Measurements from ENCODE around the gene C1S. TPM values are rescaled to one million over a fixed set of nuclear protein-coding genes. Genes with fewer than 3 reads are reported as not detected.

Gene C1S
- total and polyA plus RNA-seq, 2 donors (not counting 1 experiment from before 2014, with no cell fraction given), result 0.21 to 0.64 TPM

DNA sequence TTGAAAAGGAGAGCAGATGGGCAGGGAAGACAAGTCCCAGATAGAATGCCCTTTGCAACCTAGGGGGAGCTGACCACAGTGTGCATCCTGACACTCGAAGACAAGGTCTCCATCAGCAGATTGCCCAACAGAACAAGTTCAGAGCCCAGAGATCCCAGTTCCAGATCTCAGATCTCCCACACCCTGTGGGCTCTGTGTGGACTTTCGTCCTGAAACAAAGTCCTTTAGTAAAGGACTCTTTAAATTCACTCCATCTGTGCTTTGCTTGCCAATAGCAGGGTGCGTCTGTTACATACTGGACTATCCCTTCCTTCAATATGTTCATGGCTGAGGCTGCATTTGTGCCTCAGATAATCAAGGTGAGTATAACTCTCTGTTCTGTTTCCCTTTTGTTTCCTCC lies 57.2 kb downstream of the C1S start:
- ChIA-PET POLR2A (no interaction called here), CTCF (interaction anchor here (0.6 kb wide), 1 partner anchor 26 kb away, joined by 3 read pairs; no protein-coding TSS in a partner anchor)
- TF ChIP-seq EZH2 (IDR thresholded peaks at IDR 0.05; ENCODE audit: borderline replicate concordance, insufficient read depth, low read depth, low read length, poor library complexity, severe bottlenecking), result no peak
- TF ChIP-seq, protein P1, sequence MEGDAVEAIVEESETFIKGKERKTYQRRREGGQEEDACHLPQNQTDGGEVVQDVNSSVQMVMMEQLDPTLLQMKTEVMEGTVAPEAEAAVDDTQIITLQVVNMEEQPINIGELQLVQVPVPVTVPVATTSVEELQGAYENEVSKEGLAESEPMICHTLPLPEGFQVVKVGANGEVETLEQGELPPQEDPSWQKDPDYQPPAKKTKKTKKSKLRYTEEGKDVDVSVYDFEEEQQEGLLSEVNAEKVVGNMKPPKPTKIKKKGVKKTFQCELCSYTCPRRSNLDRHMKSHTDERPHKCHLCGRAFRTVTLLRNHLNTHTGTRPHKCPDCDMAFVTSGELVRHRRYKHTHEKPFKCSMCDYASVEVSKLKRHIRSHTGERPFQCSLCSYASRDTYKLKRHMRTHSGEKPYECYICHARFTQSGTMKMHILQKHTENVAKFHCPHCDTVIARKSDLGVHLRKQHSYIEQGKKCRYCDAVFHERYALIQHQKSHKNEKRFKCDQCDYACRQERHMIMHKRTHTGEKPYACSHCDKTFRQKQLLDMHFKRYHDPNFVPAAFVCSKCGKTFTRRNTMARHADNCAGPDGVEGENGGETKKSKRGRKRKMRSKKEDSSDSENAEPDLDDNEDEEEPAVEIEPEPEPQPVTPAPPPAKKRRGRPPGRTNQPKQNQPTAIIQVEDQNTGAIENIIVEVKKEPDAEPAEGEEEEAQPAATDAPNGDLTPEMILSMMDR (IDR thresholded peaks at IDR 0.05), result no peak
- no peaks in the 10 kb centered on the region for H3K9me3 ChIP-seq (ENCODE audit: control extremely low read depth in 1 of 3, control insufficient read depth in 2 of 3, insufficient read depth in 1 of 3, low read length in 2 of 3)
- no peak overlapping the region for H3K4me3 Mint-ChIP-seq
- ATAC-seq (ENCODE audit: low read depth), result no peak
- no peak overlapping the region for H3K27ac ChIP-seq (ENCODE audit: low read length in 2 of 2)
- no peak overlapping the region for H3K4me3 ChIP-seq (ENCODE audit: control extremely low read depth in 1 of 5, extremely low read depth in 1 of 5, insufficient read depth in 1 of 5, low read depth in 2 of 5, low read length in 4 of 5)
- H3K4me1 ChIP-seq (ENCODE audit: control insufficient read depth in 2 of 2, insufficient read depth in 2 of 2, low read length in 2 of 2), result peaks cover 0 to 2% of the 10 kb centered on the region in 2 donors
- intact Hi-C loops (cut with micrococcal nuclease), result no loop called here
- H3K27me3 ChIP-seq (replicated peaks in 1 of 4; ENCODE audit: control extremely low read depth in 1 of 4, control insufficient read depth in 3 of 4, insufficient read depth in 4 of 4, low read length in 3 of 4), result no peaks in the 10 kb centered on the region
- peaks cover 4% of the 10 kb centered on the region for H3K4me1 Mint-ChIP-seq
- H3K9ac ChIP-seq (ENCODE audit: low read length), result no peak overlapping the region
- H3K27me3 Mint-ChIP-seq, result no peaks in the 10 kb centered on the region
- H2AFZ ChIP-seq (ENCODE audit: insufficient read depth, low read depth, low read length, poor library complexity, severe bottlenecking), result no peak overlapping the region
- H4K20me1 ChIP-seq (ENCODE audit: control insufficient read depth, insufficient read depth, low read length, poor library complexity, severe bottlenecking), result peaks cover 8% of the 10 kb centered on the region
- no peak for DNase-seq
- no peaks in the 10 kb centered on the region for H3K9me3 Mint-ChIP-seq (ENCODE audit: insufficient read depth)
- 100% methylated on average over 2 of the region's 3 CpGs for WGBS (ENCODE audit: insufficient coverage)
- H3K36me3 ChIP-seq (replicated peaks in 1 of 2; ENCODE audit: control extremely low read depth in 1 of 2, control insufficient read depth in 1 of 2, extremely low read depth in 1 of 2, insufficient read depth in 2 of 2, low read length in 1 of 2), result peaks cover 0 to 30% of the 10 kb centered on the region in 2 experiments
- no peaks in the 10 kb centered on the region for H3K79me2 ChIP-seq (ENCODE audit: control insufficient read depth, insufficient read depth, low read length)
- no peak overlapping the region for H3K27ac Mint-ChIP-seq
- H3K4me2 ChIP-seq (replicated peaks; ENCODE audit: low read depth, low read length, poor library complexity, severe bottlenecking), result no peak overlapping the region

DNA sequence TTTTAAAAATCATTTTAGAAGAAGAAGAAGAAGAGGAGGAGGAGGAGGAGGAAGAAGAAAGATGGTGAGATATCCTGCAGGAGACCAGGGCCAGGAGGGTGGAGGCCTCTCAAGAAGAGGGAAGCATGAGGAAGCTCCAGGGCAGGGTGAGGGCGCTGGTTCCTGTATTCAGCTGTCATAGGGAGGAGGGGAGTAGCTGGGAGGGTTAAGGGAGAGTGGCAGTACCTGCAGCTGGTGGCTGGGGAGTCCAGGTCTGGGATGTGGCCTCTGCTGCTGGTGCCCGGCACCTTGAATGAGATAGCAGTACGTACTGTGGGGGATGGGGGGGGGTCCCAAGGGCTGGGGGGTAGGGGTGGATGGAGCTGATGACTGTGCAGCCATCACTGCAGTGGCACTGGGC lies 58.4 kb downstream of the C1S start:
- intact Hi-C loops (cut with micrococcal nuclease), result no loop called here
- H2AFZ ChIP-seq (ENCODE audit: insufficient read depth, low read depth, low read length, poor library complexity, severe bottlenecking), result no peak overlapping the region
- DNase-seq, result no peak
- H3K27ac ChIP-seq (ENCODE audit: low read length in 2 of 2), result no peak overlapping the region
- H3K9me3 ChIP-seq (ENCODE audit: control extremely low read depth in 1 of 3, control insufficient read depth in 2 of 3, insufficient read depth in 1 of 3, low read length in 2 of 3), result no peaks in the 10 kb centered on the region
- POLR2A ChIA-PET, result no interaction called here
- no peaks in the 10 kb centered on the region for H3K4me1 ChIP-seq (ENCODE audit: control insufficient read depth in 2 of 2, insufficient read depth in 2 of 2, low read length in 2 of 2)
- Mint-ChIP-seq H3K4me3 (no peak overlapping the region), H3K9me3 (ENCODE audit: insufficient read depth) (no peaks in the 10 kb centered on the region), H3K4me1 (no peaks in the 10 kb centered on the region), H3K27me3 (no peaks in the 10 kb centered on the region), H3K27ac (no peak overlapping the region)
- no peak overlapping the region for H3K9ac ChIP-seq (ENCODE audit: low read length)
- H3K79me2 ChIP-seq (ENCODE audit: control insufficient read depth, insufficient read depth, low read length), result no peaks in the 10 kb centered on the region
- no peak overlapping the region for H3K4me2 ChIP-seq (replicated peaks; ENCODE audit: low read depth, low read length, poor library complexity, severe bottlenecking)
- no peaks in the 10 kb centered on the region for H3K27me3 ChIP-seq (replicated peaks in 1 of 4; ENCODE audit: control extremely low read depth in 1 of 4, control insufficient read depth in 3 of 4, insufficient read depth in 4 of 4, low read length in 3 of 4)
- no peak for ATAC-seq (ENCODE audit: low read depth)
- TF ChIP-seq EZH2 (IDR thresholded peaks at IDR 0.05; ENCODE audit: borderline replicate concordance, insufficient read depth, low read depth, low read length, poor library complexity, severe bottlenecking), result no peak
- TF ChIP-seq, protein P1 (IDR thresholded peaks at IDR 0.05), result no peak
- peaks cover 1% of the 10 kb centered on the region for H4K20me1 ChIP-seq (ENCODE audit: control insufficient read depth, insufficient read depth, low read length, poor library complexity, severe bottlenecking)
- 92% methylated on average over 3 of the region's 3 CpGs for WGBS (ENCODE audit: insufficient coverage)
- CTCF ChIA-PET, result interaction anchor here (0.9 to 1.3 kb wide), 2 partner anchors 10 to 154 kb away, joined by 3 read pairs; partner anchors contain the start of gene C1RL
- H3K4me3 ChIP-seq (ENCODE audit: control extremely low read depth in 1 of 5, extremely low read depth in 1 of 5, insufficient read depth in 1 of 5, low read depth in 2 of 5, low read length in 4 of 5), result no peak overlapping the region
- peaks cover 0 to 30% of the 10 kb centered on the region in 2 experiments for H3K36me3 ChIP-seq (replicated peaks in 1 of 2; ENCODE audit: control extremely low read depth in 1 of 2, control insufficient read depth in 1 of 2, extremely low read depth in 1 of 2, insufficient read depth in 2 of 2, low read length in 1 of 2)
